Ascending aorta (tissue), 2 donors: ENCODE data around the gene NCCRP1. TPM values are rescaled to one million over a fixed set of nuclear protein-coding genes. Genes with fewer than 3 reads are reported as not detected.

Experiments used
- DNase-seq, 2 donors: peaks; one replicate each; pipeline ENCODE4 v3.0.0-alpha.2; 2019; ENCODE audit warnings: low spot score in 2 of 2
- H3K27ac ChIP-seq, 2 donors: fragments of 200-600 bp; sonication (generic); one replicate each; pipeline ENCODE4 v1.5.1; 2016 to 2017; ENCODE audit warnings: mild to moderate bottlenecking in 1 of 2
- H3K27me3 ChIP-seq: fragments of 200-600 bp; sonication (generic); one replicate; pipeline ENCODE4 v1.5.1; 2017
- H3K36me3 ChIP-seq, 2 donors: fragments of 200-600 bp; sonication (generic); one replicate each; pipeline ENCODE4 v1.5.1; 2016
- H3K4me1 ChIP-seq, 2 donors: fragments of 200-600 bp; sonication (generic); one replicate each; pipeline ENCODE4 v1.5.1; 2016 to 2017; ENCODE audit warnings: mild to moderate bottlenecking in 1 of 2
- H3K4me3 ChIP-seq, 2 donors: fragments of 200-600 bp; sonication (generic); one replicate each; pipeline ENCODE4 v1.5.1; 2016 to 2017; ENCODE audit warnings: mild to moderate bottlenecking in 1 of 2
- H3K9me3 ChIP-seq, 2 donors: fragments of 200-600 bp; sonication (generic); one replicate each; pipeline ENCODE4 v1.5.1; 2016
- intact Hi-C: fragments of 100-400 bp; cut with DNase I; formaldehyde crosslinking; loops from one replicate; pipeline ENCODE4 v1.15.1; 2023
- total RNA-seq: library from RNA; depleted of rRNA; stranded (reverse); fragments of >200 nt; gene quantifications from one replicate; pipeline ENCODE4 v1.1.0, GENCODE V29; 2016
- TF ChIP-seq, protein P1 (sequence below), 3 experiments: fragments of 200-600 bp in 2 of 3; fragments of 450-650 bp in 1 of 3; sonication (generic) in 2 of 3; IDR thresholded peaks; one replicate each; pipeline ENCODE4 v1.5.1; 2016 to 2019; ENCODE audit warnings: antibody characterized with exemption in 3 of 3, mild to moderate bottlenecking in 1 of 3, moderate library complexity in 1 of 3

The NCCRP1 gene, protein sequence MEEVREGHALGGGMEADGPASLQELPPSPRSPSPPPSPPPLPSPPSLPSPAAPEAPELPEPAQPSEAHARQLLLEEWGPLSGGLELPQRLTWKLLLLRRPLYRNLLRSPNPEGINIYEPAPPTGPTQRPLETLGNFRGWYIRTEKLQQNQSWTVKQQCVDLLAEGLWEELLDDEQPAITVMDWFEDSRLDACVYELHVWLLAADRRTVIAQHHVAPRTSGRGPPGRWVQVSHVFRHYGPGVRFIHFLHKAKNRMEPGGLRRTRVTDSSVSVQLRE
- not detected for total RNA-seq

DNA sequence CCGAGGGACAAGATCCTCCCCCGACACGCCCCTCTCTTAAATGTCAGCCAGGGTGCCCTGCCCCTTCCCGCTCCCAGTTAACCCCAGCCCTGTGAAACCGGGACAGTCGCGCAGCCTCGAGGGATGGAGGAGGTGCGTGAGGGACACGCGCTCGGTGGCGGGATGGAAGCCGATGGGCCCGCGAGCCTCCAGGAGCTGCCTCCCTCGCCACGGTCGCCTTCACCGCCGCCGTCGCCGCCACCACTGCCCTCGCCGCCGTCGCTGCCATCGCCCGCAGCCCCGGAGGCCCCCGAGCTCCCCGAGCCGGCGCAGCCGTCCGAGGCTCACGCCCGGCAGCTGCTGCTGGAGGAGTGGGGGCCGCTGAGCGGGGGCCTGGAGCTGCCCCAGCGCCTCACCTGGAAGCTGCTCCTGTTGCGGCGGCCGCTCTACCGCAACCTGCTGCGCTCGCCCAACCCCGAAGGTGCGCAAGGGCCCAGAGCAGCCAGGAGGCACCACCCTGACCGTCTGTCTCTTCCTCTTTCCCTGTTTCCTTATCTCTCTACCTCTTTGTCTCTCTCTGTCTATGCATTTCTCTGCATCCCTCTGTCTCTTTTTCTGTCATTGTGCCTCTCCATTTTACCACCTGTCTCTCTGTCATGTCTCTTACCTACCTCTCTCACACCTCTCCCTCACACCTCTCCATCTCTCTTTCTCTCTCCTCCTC lies at the start of gene NCCRP1:
TSS of gene NCCRP1 (plus strand) at position 105 of the 703 bp plus-strand sequence. CDS start at position 124, 19 bp downstream.
- H3K27me3 ChIP-seq = peaks cover 13% of the 10 kb centered on the region
- intact Hi-C loops = no loop called here
- H3K9me3 ChIP-seq = no peaks in the 10 kb centered on the region
- H3K36me3 ChIP-seq = no peaks in the 10 kb centered on the region
- TF ChIP-seq, protein P1, sequence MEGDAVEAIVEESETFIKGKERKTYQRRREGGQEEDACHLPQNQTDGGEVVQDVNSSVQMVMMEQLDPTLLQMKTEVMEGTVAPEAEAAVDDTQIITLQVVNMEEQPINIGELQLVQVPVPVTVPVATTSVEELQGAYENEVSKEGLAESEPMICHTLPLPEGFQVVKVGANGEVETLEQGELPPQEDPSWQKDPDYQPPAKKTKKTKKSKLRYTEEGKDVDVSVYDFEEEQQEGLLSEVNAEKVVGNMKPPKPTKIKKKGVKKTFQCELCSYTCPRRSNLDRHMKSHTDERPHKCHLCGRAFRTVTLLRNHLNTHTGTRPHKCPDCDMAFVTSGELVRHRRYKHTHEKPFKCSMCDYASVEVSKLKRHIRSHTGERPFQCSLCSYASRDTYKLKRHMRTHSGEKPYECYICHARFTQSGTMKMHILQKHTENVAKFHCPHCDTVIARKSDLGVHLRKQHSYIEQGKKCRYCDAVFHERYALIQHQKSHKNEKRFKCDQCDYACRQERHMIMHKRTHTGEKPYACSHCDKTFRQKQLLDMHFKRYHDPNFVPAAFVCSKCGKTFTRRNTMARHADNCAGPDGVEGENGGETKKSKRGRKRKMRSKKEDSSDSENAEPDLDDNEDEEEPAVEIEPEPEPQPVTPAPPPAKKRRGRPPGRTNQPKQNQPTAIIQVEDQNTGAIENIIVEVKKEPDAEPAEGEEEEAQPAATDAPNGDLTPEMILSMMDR (IDR thresholded peaks at IDR 0.05) = no peak
- peak within 1 kb of the TSS in 1 of 2 donors; percentile 39 for H3K4me3 ChIP-seq
- DNase-seq = no peak
- H3K4me1 ChIP-seq = no peaks in the 10 kb centered on the region
- no peak within 1 kb of the TSS for H3K27ac ChIP-seq

DNA sequence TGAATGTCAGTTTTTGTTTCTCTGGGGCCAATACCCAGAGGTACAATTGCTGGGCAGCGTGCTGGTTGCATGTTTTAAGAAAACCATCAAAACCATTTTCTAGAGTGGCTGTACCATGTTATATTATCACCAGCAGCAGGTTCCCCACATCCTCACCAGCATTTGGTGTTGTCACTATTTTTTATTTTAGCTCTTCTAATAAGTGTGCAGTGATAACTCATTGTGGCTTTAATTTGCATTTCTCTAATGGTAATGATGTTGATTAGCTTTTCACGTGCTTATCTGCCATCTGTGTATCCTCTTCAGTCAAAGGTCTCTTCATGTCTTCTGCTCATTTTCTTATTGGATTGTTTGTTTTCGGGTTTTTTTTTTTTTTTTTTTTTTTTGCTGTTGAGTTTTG lies 49.3 kb upstream of the NCCRP1 start:
- no peak overlapping the region for H3K4me3 ChIP-seq
- no peaks in the 10 kb centered on the region for H3K9me3 ChIP-seq
- peaks cover 4 to 22% of the 10 kb centered on the region in 2 donors for H3K4me1 ChIP-seq
- intact Hi-C loops = no loop called here
- no peaks in the 10 kb centered on the region for H3K36me3 ChIP-seq
- TF ChIP-seq, protein P1 (IDR thresholded peaks at IDR 0.05) = no peak
- H3K27ac ChIP-seq = no peak overlapping the region
- H3K27me3 ChIP-seq = no peaks in the 10 kb centered on the region
- no peak for DNase-seq

DNA sequence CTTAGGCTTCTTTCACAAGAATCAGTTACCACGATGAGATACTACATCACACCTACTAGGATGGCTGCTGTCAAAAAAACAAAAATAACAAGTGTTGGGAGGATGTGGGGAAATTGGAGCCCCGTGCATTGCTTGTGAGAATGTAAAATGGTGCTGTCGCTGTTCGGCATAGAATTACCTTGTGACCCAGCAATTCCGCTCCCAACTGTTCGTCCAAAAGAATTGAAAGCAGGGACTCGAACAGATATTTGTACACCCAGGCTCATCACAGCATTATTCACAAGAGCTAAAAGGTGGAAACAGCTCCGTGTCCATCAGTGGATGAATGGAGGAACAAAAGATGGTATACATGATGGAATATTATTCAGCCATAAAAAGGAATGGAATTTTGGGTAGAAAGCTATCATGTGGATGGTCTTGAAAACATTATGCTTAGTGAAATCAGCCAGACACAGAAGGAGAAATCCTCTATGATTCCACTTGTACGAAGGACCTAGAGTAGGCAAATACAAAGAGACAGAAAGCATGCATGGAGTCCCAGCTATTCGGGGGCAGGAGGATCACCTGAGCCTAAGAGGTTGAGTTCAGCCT lies 47.7 kb upstream of the NCCRP1 start:
- TF ChIP-seq, protein P1 (IDR thresholded peaks at IDR 0.05) = no peak
- H3K9me3 ChIP-seq = no peaks in the 10 kb centered on the region
- peaks cover 4 to 22% of the 10 kb centered on the region in 2 donors for H3K4me1 ChIP-seq
- H3K36me3 ChIP-seq = no peaks in the 10 kb centered on the region
- H3K27me3 ChIP-seq = no peaks in the 10 kb centered on the region
- H3K27ac ChIP-seq = no peak overlapping the region
- H3K4me3 ChIP-seq = no peak overlapping the region
- intact Hi-C loops = no loop called here
- DNase-seq = no peak

DNA sequence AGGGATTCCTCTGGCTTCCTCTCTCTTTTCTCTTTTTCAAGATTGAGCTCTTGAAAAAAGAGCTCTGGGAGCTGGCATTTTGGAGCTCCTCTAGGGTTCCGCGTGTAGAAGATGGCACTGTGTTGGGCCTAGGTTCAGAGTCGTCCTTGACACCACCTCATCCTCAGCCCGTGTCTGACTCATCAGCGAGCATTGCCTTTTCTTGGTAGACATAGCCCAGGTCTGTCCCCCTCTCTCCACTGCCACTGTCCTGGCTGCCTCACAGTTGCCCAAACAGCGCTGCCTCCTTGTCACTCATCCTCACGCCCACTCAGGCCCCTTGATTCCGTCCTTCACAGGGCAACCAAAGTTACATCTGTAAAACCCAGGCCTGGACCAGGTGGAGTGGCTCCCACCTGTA lies 46.5 kb upstream of the NCCRP1 start:
- TF ChIP-seq, protein P1 (IDR thresholded peaks at IDR 0.05) = no peak
- no peak overlapping the region for H3K4me3 ChIP-seq
- H3K27me3 ChIP-seq = no peaks in the 10 kb centered on the region
- H3K27ac ChIP-seq = no peak overlapping the region
- DNase-seq = no peak
- no peaks in the 10 kb centered on the region for H3K9me3 ChIP-seq
- H3K4me1 ChIP-seq = peaks cover 1 to 11% of the 10 kb centered on the region in 2 donors
- no peaks in the 10 kb centered on the region for H3K36me3 ChIP-seq
- intact Hi-C loops = no loop called here

DNA sequence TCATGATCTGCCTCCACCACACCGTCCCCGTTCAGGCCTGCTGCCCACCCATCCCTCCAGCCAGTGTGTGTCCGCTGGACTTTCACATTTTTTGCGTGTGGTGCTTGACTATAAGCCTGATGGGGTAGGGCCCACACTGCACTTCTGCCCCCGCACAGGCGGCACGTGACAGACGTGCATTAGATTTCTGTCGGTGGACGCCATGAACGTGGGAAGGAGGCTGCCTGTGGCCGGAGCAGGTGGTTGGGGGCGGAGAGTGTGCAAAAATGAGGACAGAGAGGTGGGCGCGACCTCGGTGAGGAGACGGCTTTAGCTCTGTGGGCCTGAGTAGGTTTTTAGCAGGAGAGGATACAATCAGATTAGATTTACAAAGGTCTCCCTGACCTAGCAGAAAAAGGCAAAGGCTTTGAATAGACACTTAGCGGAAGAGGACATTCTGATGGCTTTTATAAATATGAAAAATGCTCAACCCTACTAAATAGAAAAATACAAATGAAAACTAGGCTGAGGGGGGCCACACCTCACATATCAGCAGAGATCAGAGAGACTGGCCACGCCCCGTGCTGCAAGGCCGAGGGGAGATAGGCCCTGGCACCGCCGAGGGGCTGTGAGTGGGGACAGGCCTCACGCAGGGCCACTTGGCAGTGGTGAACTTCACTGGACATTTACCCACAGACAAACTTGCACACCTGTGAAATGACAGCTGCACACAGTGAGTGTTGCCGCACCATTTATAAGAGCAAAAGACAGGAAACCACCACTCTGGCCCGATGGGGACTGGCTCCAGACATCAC lies 45.8 kb upstream of the NCCRP1 start:
- no peak for DNase-seq
- intact Hi-C loops = no loop called here
- Histone ChIP-seq H3K9me3 (no peaks in the 10 kb centered on the region), H3K36me3 (no peaks in the 10 kb centered on the region), H3K27me3 (no peaks in the 10 kb centered on the region), H3K4me1 (peaks cover 0 to 5% of the 10 kb centered on the region in 2 donors), H3K27ac (no peak overlapping the region), H3K4me3 (no peak overlapping the region)
- TF ChIP-seq, protein P1 (IDR thresholded peaks at IDR 0.05) = no peak
